ENCODE measurements around the gene KLF12.

The KLF12 gene

DNA sequence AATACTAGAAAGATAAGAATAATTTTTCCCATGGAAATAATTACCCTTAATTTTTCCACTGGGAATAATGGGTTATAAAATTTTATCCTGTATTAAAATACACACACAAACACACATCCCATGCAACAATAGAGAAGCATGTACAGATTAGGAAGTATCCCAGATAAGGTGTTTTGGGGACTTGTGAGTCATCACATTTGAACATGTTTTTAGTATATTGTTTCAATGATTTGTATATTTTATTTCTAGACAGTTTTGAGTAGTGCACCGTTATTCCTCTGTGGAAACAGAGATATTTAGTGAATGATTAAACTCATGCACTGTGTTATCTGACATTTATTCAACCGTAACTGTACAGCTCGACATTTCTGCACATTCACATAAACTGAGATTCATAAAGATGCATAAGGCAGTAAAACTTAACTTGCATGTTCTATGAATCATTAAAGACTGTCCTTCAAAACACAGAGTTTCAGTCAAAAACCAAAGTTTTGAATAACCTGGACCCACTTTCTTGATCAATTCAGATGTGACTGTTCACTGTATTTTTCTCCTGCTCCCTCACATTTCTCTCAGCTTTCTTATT lies 30.1 kb downstream of the KLF12 start:
- DNase-seq (ENCODE audit: low spot score) = no peak

DNA sequence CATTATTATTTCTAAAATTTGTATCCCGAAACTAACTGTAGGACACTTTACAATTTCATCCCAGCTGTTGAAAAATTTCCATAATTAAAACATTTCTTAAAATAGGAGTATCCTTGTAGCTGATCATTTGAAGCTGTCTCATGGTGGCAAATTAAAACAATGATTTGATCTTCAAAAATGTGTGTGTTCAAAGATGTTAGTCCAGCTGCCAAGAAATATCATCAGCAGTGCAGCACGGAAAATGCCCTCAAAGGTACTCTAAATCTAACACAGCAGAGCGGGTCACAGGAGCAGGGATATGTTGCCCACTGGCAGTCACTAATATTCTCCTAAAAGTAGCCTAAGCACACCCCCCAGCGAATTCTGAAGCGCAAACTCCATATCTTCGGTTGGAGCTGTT lies 31.0 kb downstream of the KLF12 start:
- DNase-seq (ENCODE audit: low spot score) = no peak

DNA sequence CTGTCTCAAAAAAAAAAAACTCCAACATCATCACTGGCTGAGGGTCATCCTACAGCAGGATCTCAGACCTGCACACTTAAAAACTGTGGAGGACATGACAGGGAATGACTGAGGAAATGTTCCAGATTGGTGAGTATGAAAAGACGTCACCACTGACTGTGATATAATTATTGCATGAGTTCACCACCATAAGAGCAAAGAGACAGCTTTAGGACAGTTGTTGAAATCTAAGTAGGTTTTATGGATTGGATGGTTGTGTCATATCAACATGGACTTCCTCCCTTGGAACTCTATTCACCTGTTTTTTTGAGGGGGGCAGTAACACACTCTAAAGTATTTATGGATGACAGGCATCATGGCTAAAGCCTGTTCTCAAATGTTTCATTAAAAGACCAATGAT lies 31.5 kb downstream of the KLF12 start:
- no peak for DNase-seq (ENCODE audit: low spot score)

DNA sequence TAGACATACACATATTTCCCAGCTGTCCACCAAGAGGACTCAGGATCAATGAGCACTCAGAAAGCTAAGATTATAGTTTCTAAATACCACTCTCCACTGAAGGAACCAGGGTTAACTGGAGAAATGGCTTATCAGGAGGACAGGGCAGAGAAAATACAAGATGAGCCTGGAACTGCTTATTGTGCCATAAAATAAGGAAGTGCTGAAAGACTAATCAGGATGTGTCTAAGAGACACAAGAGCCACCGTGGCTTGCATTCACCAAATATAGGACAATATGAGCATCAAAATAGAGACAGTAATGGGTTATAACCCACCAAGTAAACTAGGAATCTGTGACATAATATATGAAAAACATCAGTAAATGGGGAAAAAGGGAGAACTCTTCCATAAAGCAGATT lies 32.8 kb downstream of the KLF12 start:
- no peak for DNase-seq (ENCODE audit: low spot score)

DNA sequence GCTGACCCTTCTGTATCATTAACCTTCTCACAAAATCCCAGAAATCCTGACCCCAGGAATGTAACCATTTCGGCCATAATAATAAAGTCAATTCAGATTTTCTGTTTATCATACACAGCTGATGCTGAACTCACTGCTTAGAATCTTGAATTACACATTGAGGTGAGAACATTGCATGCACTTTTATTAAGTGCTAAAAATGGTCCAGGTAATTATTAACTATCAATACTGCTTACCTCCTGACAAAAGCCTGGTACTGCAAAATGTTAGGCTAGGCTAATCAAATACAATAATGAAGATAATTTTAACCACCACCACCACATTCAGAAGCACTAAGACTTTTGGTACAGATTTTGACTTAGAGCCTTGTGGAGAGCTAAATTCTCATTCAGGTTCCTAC lies 36.1 kb downstream of the KLF12 start:
- no peak for DNase-seq (ENCODE audit: low spot score)

DNA sequence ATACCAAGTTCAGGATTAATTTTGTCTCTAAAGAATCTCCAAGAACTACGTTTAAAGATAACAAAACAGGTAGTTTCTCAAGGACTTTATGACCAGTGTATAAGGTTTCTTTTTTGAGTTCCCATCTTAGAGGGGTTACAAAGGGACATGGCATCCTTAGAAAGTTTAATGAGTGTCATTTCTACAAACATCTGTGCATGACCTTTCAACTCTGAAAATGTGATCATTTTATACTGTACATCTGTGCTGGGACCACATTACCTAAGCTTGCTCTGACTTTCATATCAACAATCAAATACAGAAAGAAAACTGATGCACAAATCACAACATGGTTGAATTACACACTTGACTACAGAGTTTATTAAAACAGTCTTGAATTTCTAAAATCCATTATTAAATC lies 37.1 kb downstream of the KLF12 start:
- no peak for DNase-seq (ENCODE audit: low spot score)

DNA sequence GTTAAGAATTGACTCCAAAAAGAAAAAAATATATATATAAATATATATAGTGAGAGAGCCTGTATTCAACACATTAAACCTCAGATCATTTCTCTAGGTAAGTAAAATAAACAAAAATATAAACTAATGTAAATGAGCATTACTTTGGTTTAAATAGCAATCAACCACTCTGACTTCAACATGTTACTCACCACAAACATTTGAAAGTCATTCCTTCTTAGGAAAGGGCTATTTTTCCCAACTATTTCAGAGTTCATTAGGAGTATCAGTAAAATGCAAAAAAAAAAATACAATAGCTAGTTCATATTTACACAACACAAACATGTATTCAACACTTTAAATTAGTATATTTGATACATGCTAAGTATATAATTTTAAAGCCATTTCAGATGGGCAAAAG lies 40.5 kb downstream of the KLF12 start:
- DNase-seq (ENCODE audit: low spot score) = no peak

DNA sequence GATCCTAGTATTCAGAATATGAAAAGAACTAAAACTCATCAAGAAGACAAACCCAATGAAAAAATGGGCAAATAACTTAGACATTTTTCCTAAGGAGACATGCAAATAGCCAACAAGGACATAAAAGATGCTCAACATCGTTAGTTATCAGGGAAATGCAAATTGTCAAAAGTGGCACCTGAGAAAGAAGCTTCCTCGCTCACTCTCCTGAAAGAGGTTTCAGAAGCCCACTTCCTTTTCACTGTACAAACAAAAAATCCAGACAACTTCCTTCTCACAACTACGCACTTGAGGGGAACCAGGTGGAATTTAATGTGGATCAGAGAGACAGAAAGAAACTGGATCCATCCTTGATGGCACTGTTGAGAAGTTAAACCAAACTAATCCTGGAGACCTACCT lies 41.5 kb downstream of the KLF12 start:
- no peak for DNase-seq (ENCODE audit: low spot score)

DNA sequence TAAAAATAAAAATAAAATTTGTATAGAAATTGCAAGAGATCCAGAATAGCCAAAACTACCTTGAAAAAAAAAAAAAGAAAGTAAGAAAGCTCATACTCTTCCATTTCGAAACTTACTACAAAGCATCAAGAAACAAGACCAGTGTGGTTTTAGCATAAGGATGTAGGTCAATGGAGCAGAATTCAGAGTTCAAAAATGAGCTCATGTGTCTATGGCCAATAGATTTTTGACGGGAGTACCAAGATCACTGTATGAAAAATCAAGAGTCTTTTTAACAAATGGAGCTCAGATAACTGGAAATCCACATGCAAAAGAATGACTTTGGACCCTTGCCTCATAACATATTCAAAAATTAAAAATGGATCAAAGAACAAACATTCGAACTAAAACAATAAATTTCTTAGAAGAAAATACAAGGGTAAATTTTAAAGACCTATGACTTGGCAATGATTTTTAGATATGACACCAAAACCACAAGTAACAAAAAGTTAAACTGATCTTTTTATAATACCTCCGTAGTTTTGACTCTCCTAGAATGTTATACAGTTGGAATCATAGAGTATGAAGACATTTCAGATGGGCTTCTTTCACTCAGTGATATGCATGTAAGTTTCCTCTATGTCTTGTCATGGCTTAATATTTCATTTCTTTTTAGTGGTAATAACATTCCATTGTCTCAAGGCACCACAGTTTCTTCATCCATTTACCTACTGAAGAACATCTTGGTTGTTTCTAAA lies 43.2 kb downstream of the KLF12 start:
- DNase-seq (ENCODE audit: low spot score) = no peak

DNA sequence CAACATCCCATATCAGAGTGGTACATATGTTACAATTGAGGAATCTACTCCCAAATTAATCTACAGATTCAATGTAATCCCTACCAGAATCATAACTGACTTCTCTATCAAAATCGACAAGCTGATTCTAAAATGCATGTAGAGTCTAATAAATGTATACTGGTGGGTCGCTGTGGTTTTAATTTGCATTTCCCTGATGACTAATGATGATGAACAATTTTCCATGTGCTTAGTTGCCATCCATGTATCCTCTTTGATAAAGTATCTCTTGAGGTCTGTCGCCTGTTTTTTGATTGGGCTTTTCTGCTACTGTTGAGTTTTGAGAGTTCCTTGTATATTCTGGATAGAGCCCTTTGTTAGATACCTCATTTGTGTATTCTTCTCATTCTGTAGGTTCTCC lies 43.8 kb downstream of the KLF12 start:
- no peak for DNase-seq (ENCODE audit: low spot score)

DNA sequence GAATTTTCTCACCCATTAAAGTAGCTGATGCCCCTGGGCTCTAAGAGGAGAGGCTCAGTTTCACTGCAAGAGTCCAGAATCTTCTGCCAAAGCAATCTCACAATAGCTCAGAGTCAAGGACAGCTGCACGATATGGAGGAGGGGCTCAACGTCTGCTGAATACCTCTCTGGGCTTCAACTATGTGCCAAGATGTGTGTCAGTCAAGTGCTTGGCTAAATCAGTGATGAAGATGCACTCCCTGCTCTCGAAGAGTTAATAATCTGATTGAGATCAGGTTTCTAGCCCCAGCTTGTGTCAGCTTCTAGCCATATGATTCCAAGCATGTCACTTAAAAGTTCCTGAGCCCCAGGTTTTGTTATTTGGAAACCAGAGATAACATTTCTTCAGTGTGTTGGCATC lies 46.8 kb downstream of the KLF12 start:
- no peak for DNase-seq (ENCODE audit: low spot score)
